Measurements from ENCODE around the gene MBNL1. TPM values are rescaled to one million over a fixed set of nuclear protein-coding genes. Genes with fewer than 3 reads are reported as not detected.

Gene MBNL1
- total RNA-seq, 1 experiment from 2014 or later, result 200 TPM

DNA sequence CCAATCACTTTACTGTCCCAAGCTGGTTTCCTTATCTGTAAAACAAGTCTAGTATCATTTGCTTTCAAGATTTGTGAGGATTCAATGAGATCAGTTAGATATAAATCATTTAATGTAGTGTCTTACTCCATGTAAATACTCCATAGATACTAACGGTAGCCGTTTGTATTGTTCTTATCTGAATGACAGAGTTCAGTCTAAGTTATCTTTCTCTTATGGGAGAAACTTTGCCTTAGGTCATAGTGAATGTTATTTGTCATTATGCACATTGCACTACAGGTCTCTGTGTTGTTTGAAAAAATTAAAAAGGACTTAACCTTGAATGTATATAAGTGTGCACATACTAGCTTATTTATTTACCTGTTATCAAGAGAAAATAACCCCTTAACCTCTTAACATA is 44.7 kb downstream of the MBNL1 start:
- no peak overlapping the region for H3K9ac ChIP-seq (ENCODE audit: low read length)
- H3K4me2 ChIP-seq (ENCODE audit: low read length), result no peak overlapping the region
- RAD21 ChIA-PET (ENCODE audit: low non-redundant PET in 1 of 2, low total read pairs in 2 of 2, uncharacterized antibody in 2 of 2, unreplicated experiment in 2 of 2), result no interaction called here
- POLR2A ChIA-PET, result no interaction called here
- no peak overlapping the region for H2AFZ ChIP-seq (ENCODE audit: low read depth, low read length, poor library complexity, severe bottlenecking)
- CTCF ChIA-PET, result no interaction called here
- DNase-seq (ENCODE audit: low read depth, low spot score), result no peak
- no peaks in the 10 kb centered on the region for H3K9me2 ChIP-seq (ENCODE audit: insufficient read depth)
- ATAC-seq, result no peak
- BruUV-seq (replicated peaks), result no TSS peak
- H3K4me1 ChIP-seq (ENCODE audit: control insufficient read depth in 1 of 2, insufficient read depth in 2 of 2, low read length in 2 of 2), result peaks cover 25 to 46% of the 10 kb centered on the region in 2 experiments
- intact Hi-C loops (cut with micrococcal nuclease), result no loop called here
- H3K9me3 ChIP-seq (ENCODE audit: control insufficient read depth in 1 of 2, insufficient read depth in 1 of 2, low read depth in 1 of 2, low read length in 2 of 2), result no peaks in the 10 kb centered on the region
- H3K27ac ChIP-seq (ENCODE audit: low read depth, low read length), result no peak overlapping the region
- 0 out of 2 replicates have a peak, but pooled peaks cover 3% of the 10 kb centered on the region for H4K20me1 ChIP-seq (ENCODE audit: insufficient read depth)
- no peaks in the 10 kb centered on the region for H3K27me3 ChIP-seq (ENCODE audit: insufficient read depth, low read length)
- H3K79me2 ChIP-seq (ENCODE audit: insufficient read depth, low read length), result peaks cover 99% of the 10 kb centered on the region
- no peak for TF ChIP-seq SRF (IDR thresholded peaks at IDR 0.05; ENCODE audit: low read depth)
- TF ChIP-seq SP1 (IDR thresholded peaks at IDR 0.05; ENCODE audit: low read depth), result no peak
- no peak for TF ChIP-seq ZNF274 (IDR thresholded peaks at IDR 0.05; ENCODE audit: low read depth, low read length)
- no peak for TF ChIP-seq YY1 (IDR thresholded peaks at IDR 0.05; ENCODE audit: extremely low read depth, insufficient replicate concordance, low read depth, low read length)
- no peak for TF ChIP-seq JUND (IDR thresholded peaks at IDR 0.05)
- no peak for TF ChIP-seq RAD21 (IDR thresholded peaks at IDR 0.05; ENCODE audit: low read depth)
- TF ChIP-seq FOSL1 (IDR thresholded peaks at IDR 0.05; ENCODE audit: low read depth), result no peak
- no peak for TF ChIP-seq POLR2AphosphoS5 (IDR thresholded peaks at IDR 0.05; ENCODE audit: low read depth, low read length)
- TF ChIP-seq, protein P1, sequence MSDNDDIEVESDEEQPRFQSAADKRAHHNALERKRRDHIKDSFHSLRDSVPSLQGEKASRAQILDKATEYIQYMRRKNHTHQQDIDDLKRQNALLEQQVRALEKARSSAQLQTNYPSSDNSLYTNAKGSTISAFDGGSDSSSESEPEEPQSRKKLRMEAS (IDR thresholded peaks at IDR 0.05), result no peak
- no peak overlapping the region for H3K4me3 ChIP-seq (replicated peaks in 1 of 2; ENCODE audit: low read depth in 1 of 2, low read length in 2 of 2)
- no peaks in the 10 kb centered on the region for H3K36me3 ChIP-seq (ENCODE audit: control insufficient read depth in 1 of 2, insufficient read depth in 2 of 2, low read length in 2 of 2)

DNA sequence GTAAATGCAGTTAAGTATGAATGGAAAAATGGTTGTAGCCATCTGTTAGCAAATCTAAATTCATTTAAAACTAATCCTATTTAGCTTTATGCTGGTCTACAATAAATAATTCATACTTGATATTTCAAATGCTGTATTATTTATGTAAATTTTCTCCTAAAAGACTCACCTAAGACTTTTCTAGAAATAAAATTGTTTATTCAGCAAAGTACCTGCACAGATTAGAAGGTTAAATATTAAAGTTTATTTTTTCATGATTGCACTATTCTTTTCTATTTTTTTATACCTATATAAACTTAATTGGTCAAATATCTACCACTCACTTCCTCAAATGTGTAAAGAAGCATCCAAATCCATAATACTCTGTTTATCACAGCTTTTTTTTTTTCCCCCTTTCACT is 45.2 kb downstream of the MBNL1 start:
- H3K9me2 ChIP-seq (ENCODE audit: insufficient read depth), result no peaks in the 10 kb centered on the region
- no peaks in the 10 kb centered on the region for H3K9me3 ChIP-seq (ENCODE audit: control insufficient read depth in 1 of 2, insufficient read depth in 1 of 2, low read depth in 1 of 2, low read length in 2 of 2)
- H3K4me1 ChIP-seq (ENCODE audit: control insufficient read depth in 1 of 2, insufficient read depth in 2 of 2, low read length in 2 of 2), result peaks cover 20 to 41% of the 10 kb centered on the region in 2 experiments
- H4K20me1 ChIP-seq (ENCODE audit: insufficient read depth), result 0 out of 2 replicates have a peak, but pooled peaks cover 3% of the 10 kb centered on the region
- POLR2A ChIA-PET, result no interaction called here
- no peak overlapping the region for H3K4me2 ChIP-seq (ENCODE audit: low read length)
- intact Hi-C loops (cut with micrococcal nuclease), result no loop called here
- H3K4me3 ChIP-seq (replicated peaks in 1 of 2; ENCODE audit: low read depth in 1 of 2, low read length in 2 of 2), result no peak overlapping the region
- BruUV-seq (replicated peaks), result no TSS peak
- CTCF ChIA-PET, result no interaction called here
- no peak overlapping the region for H2AFZ ChIP-seq (ENCODE audit: low read depth, low read length, poor library complexity, severe bottlenecking)
- H3K9ac ChIP-seq (ENCODE audit: low read length), result no peak overlapping the region
- H3K27ac ChIP-seq (ENCODE audit: low read depth, low read length), result no peak overlapping the region
- ATAC-seq (no peak), DNase-seq (ENCODE audit: low read depth, low spot score) (no peak)
- RAD21 ChIA-PET (ENCODE audit: low non-redundant PET in 1 of 2, low total read pairs in 2 of 2, uncharacterized antibody in 2 of 2, unreplicated experiment in 2 of 2), result no interaction called here
- no peaks in the 10 kb centered on the region for H3K27me3 ChIP-seq (ENCODE audit: insufficient read depth, low read length)
- H3K79me2 ChIP-seq (ENCODE audit: insufficient read depth, low read length), result peaks cover 99% of the 10 kb centered on the region
- H3K36me3 ChIP-seq (ENCODE audit: control insufficient read depth in 1 of 2, insufficient read depth in 2 of 2, low read length in 2 of 2), result no peaks in the 10 kb centered on the region
- TF ChIP-seq ATF3 (IDR thresholded peaks at IDR 0.05) (no peak), ELF1 (IDR thresholded peaks at IDR 0.05; ENCODE audit: borderline replicate concordance, low read depth) (no peak), YY1 (IDR thresholded peaks at IDR 0.05; ENCODE audit: extremely low read depth, insufficient replicate concordance, low read depth, low read length) (no peak), POLR2AphosphoS5 (IDR thresholded peaks at IDR 0.05; ENCODE audit: low read depth, low read length) (no peak), TCF7L2 (IDR thresholded peaks at IDR 0.05; ENCODE audit: borderline replicate concordance, extremely low read depth, insufficient read depth, insufficient read length) (no peak)
- TF ChIP-seq, protein P1 (IDR thresholded peaks at IDR 0.05), result no peak
- TF ChIP-seq, protein P2, sequence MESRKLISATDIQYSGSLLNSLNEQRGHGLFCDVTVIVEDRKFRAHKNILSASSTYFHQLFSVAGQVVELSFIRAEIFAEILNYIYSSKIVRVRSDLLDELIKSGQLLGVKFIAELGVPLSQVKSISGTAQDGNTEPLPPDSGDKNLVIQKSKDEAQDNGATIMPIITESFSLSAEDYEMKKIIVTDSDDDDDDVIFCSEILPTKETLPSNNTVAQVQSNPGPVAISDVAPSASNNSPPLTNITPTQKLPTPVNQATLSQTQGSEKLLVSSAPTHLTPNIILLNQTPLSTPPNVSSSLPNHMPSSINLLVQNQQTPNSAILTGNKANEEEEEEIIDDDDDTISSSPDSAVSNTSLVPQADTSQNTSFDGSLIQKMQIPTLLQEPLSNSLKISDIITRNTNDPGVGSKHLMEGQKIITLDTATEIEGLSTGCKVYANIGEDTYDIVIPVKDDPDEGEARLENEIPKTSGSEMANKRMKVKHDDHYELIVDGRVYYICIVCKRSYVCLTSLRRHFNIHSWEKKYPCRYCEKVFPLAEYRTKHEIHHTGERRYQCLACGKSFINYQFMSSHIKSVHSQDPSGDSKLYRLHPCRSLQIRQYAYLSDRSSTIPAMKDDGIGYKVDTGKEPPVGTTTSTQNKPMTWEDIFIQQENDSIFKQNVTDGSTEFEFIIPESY (IDR thresholded peaks at IDR 0.05; ENCODE audit: extremely low read depth, insufficient replicate concordance, low read length), result no peak
- TF ChIP-seq, protein P3, sequence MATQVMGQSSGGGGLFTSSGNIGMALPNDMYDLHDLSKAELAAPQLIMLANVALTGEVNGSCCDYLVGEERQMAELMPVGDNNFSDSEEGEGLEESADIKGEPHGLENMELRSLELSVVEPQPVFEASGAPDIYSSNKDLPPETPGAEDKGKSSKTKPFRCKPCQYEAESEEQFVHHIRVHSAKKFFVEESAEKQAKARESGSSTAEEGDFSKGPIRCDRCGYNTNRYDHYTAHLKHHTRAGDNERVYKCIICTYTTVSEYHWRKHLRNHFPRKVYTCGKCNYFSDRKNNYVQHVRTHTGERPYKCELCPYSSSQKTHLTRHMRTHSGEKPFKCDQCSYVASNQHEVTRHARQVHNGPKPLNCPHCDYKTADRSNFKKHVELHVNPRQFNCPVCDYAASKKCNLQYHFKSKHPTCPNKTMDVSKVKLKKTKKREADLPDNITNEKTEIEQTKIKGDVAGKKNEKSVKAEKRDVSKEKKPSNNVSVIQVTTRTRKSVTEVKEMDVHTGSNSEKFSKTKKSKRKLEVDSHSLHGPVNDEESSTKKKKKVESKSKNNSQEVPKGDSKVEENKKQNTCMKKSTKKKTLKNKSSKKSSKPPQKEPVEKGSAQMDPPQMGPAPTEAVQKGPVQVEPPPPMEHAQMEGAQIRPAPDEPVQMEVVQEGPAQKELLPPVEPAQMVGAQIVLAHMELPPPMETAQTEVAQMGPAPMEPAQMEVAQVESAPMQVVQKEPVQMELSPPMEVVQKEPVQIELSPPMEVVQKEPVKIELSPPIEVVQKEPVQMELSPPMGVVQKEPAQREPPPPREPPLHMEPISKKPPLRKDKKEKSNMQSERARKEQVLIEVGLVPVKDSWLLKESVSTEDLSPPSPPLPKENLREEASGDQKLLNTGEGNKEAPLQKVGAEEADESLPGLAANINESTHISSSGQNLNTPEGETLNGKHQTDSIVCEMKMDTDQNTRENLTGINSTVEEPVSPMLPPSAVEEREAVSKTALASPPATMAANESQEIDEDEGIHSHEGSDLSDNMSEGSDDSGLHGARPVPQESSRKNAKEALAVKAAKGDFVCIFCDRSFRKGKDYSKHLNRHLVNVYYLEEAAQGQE (IDR thresholded peaks at IDR 0.05; ENCODE audit: low read depth), result no peak
